8988T (cell line): ENCODE data around the gene JMJD1C.
A peak's percentile ranks its signal among the peaks of the same experiment; 100 is the strongest.
"Not testable (repeated sequence)": the region's sequence is repeated elsewhere in the genome, so short reads cannot be mapped to it uniquely, and the experiment has no call there.

Experiments
- DNase-seq: peaks from one replicate; pipeline ENCODE4 v3.0.0; 2011

The JMJD1C gene

GRCh38 chr10:63465293-63466143, at the start of gene JMJD1C:
Gene JMJD1C, minus strand, starts transcription at chr10:63465977. Its CDS starts 315 bp downstream, at chr10:63465662.
- DNase-seq, result peak; percentile 49

GRCh38 chr10:63515002-63515763, 49.4 kb upstream of the JMJD1C start:
- no peak for DNase-seq

GRCh38 chr10:63506554-63506953, 40.8 kb upstream of the JMJD1C start:
- DNase-seq, result no peak

GRCh38 chr10:63505562-63505961, 39.8 kb upstream of the JMJD1C start:
- no peak for DNase-seq

GRCh38 chr10:63504145-63504881, 38.5 kb upstream of the JMJD1C start:
- DNase-seq, result no peak

DNA sequence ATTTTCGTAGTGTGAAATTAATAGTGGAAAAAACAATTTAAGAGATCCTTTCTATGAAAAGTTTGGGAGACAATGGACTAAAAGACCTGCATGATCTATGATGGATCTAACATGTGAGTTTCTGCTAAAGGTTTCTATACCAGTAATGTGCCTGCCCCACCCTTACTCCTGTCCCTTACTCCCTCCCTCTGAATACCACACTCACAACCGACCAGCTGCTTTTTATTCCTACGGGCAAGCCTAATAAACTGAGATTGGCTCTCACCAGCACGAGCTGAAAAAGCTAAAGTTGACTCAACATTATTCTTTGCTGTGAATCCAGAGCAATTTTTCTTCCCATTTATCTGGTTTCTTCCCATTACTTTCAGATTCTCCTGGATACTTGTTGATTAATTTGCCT, 37.6 kb upstream of the JMJD1C start:
- DNase-seq, result no peak

DNA sequence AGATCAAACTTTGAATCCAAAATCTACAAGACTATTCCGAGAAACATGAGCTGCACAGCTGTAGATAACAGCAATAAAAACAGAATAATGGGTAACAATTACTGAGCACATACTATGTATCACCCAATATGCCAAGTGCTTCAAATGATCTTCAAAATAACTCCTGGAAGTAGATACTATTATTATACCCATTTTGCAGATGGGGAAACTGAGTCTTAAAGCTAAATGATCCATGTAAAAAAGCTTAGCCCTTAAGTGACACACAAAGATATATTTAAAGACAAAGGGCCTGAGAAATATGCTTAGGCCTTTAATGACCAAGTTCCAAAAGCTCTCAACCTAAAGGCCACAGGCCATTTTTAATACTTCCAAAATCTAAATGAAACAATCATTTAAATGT, 37.1 kb upstream of the JMJD1C start:
- no peak for DNase-seq

DNA sequence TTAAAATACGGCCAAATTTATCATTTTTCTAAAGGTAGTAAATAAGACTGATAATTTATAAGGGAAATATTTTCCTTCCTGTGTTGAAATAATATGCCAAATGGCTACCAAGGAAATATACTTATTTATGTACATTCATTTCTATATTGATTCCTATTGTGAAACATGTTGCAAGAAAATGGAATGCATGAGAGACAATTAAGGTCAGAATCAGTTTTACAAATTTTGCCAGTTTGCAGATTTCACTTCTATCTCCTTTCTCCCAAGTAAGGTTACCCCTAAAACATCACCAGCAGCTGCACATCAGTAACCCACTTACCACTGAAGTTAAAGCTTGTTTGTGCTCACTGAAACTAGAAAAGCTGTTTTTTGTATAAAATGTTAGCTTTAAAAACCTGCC, 36.2 kb upstream of the JMJD1C start:
- DNase-seq, result no peak

DNA sequence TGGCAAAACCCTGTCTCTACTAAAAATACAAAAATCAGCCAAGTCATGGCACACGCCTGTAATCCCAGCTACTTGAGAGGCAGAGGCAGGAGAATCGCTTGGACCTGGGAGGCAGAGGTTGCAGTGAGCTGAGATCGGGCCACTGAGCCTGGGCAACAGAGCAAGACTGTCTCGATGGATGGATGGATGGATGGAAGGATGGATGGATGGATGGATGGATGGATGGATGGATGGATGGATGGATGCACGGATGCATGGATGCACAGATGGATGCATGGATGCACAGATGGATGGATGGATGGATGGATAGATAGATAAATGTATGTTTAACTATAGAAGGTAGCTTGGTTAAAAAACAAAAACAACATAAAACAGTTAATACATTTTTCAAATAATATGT, 34.8 kb upstream of the JMJD1C start:
- not testable (repeated sequence) for DNase-seq

GRCh38 chr10:63498665-63499064, 32.9 kb upstream of the JMJD1C start:
- DNase-seq, result no peak

- DNase-seq, result no peak
Observed at GRCh38 chr10:63497321-63497720, 31.5 kb upstream of the JMJD1C start.

GRCh38 chr10:63496561-63496960, 30.8 kb upstream of the JMJD1C start:
- no peak for DNase-seq

GRCh38 chr10:63494951-63495350, 29.2 kb upstream of the JMJD1C start:
- no peak for DNase-seq

GRCh38 chr10:63493004-63493403, 27.2 kb upstream of the JMJD1C start:
- no peak for DNase-seq

DNA sequence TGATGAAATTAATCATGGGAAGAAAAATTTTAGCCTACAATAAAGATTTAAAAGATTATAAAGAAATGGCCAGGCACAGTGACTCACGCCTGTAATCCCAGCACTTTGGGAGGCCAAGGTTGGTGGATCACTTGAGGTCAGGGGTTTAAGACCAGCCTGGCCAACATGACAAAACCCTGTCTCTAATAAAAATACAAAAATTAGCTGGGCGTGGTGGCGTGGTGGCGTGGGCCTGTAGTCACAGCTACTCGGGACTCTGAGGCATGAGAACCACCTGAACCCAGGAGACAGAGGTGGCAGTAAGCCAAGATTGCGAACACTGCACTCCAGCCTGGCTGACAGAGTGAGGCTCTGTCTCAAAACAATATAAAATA, 26.5 kb upstream of the JMJD1C start:
- DNase-seq, result not testable (repeated sequence)

DNA sequence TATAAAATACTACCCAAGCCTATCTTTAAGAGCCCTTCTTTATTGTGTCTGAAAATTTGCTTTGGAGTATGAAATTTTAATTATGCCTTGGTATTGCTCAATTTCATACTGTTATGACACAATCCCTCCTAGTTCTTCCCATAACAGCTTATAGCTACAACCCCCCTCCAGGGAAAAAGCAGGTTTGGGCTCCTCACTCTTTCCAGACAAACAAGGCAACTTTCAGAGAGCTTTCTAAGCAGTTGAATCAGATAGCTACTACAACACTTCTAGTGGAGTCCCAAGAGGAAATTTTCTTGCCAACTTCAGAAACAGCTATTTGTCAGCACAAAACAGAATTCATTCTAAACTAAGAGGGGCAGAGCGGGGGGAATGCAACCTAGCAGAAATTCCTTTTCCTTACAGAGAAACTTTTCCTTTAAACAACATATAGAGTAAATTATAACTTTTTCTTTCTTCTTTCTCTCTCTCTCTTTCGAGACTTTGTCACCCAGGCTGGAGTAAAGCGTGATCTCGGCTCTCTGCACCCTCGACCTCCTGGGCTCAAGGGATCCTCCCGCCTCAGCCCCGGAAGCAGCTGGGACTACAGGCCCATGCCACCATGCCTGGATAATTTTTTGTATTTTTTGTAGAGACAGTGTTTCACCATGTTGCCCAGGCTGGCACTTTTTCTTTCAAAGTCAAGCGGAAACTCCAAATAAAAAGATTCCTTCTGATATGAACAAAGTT, 26.0 kb upstream of the JMJD1C start:
- DNase-seq, result no peak

DNA sequence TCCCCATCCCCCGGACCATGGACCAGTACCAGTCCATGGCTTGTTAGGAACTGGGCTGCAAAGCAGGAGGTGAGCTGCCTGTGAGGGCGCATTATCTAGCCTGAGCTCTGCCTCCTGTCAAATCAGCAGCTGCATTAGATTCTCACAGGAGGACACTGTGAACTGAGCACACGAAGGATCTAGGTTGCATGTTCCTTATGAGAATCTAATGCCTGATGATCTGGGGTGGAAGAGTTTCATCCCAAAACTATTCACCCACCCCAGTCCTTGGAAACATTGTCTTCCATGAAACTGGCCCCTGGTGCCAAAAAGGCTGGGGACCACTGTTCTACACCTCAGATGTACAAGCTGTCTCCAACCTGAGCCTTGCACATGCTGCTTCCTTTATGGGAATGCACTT, 24.1 kb upstream of the JMJD1C start:
- no peak for DNase-seq

- no peak for DNase-seq
Observed at GRCh38 chr10:63487990-63488389, 22.2 kb upstream of the JMJD1C start.

DNA sequence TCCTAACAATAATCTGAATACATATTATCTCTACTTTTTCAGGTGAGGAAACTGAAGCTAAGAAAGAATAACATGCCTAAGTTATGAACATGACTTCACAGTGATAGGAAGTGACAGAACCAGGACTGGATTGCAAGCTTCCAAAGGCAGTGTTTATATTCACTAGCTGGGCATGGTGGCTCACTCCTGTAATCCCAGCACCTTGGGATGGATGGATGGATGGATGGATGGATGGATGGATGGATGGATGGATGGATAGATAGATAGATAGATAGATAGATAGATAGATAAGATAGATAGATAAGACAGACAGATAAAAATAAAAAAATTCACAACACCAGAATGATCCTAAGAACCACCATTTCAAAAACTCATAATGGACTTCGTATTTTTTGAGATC, 18.2 kb upstream of the JMJD1C start:
- DNase-seq, result no peak

- no peak for DNase-seq
Observed at GRCh38 chr10:63481815-63482421, 16.1 kb upstream of the JMJD1C start.

GRCh38 chr10:63480237-63480636, 14.5 kb upstream of the JMJD1C start:
- DNase-seq, result no peak

- no peak for DNase-seq
Observed at GRCh38 chr10:63478564-63478963, 12.8 kb upstream of the JMJD1C start.
